ENCODE measurements around the gene C1QTNF8. TPM values are rescaled to one million over a fixed set of nuclear protein-coding genes. Genes with fewer than 3 reads are reported as not detected.

Gene C1QTNF8
- total and polyA plus RNA-seq, 2 of the 13 experiments (the other 11 are each of a cell fraction or from before 2014, with no cell fraction given), result 0.09 TPM; not detected in 1

- no peak for TF ChIP-seq ZNF407 (CRISPR knock-in tag; IDR thresholded peaks at IDR 0.05; ENCODE audit: not compliant biosample characterization)
- no peak for TF ChIP-seq SKI (IDR thresholded peaks at IDR 0.05; ENCODE audit: partially characterized antibody)
- TF ChIP-seq HNRNPLL (IDR thresholded peaks at IDR 0.05; ENCODE audit: low read depth, low read length, poor library complexity, severe bottlenecking), result no peak
- TF ChIP-seq SNAPC2 (CRISPR knock-in tag; IDR thresholded peaks at IDR 0.05), result no peak
- peak; percentile 89 for TF ChIP-seq MEF2D (CRISPR knock-in tag; IDR thresholded peaks at IDR 0.05)
- no peak; the same call in 1 of the 2 replicates for TF ChIP-seq CREM (IDR thresholded peaks at IDR 0.05)
- no peak for TF ChIP-seq CREM (CRISPR knock-in tag; IDR thresholded peaks at IDR 0.05)
- no peak for TF ChIP-seq SCMH1 (CRISPR knock-in tag; IDR thresholded peaks at IDR 0.05; ENCODE audit: borderline replicate concordance)
- no peak for TF ChIP-seq GLI4 (CRISPR knock-in tag; IDR thresholded peaks at IDR 0.05; ENCODE audit: borderline replicate concordance)
- no peak for TF ChIP-seq RFX1 (IDR thresholded peaks at IDR 0.05)
- no peak for TF ChIP-seq RBM39 (IDR thresholded peaks at IDR 0.05; ENCODE audit: low read depth, low read length, poor library complexity, severe bottlenecking)
- no peak for TF ChIP-seq CERS6 (CRISPR knock-in tag; IDR thresholded peaks at IDR 0.05)
- TF ChIP-seq ZNF260 (CRISPR knock-in tag; IDR thresholded peaks at IDR 0.05; ENCODE audit: borderline replicate concordance, low read depth), result no peak
- no peak for TF ChIP-seq TSC22D2 (CRISPR knock-in tag; IDR thresholded peaks at IDR 0.05; ENCODE audit: borderline replicate concordance)
- no peak for TF ChIP-seq ZNF574 (CRISPR knock-in tag; IDR thresholded peaks at IDR 0.05)
- no peak for TF ChIP-seq ZNF34 (CRISPR knock-in tag; IDR thresholded peaks at IDR 0.05; ENCODE audit: borderline replicate concordance)
- TF ChIP-seq ZNF549 (CRISPR knock-in tag; IDR thresholded peaks at IDR 0.05), result no peak
Observed at GRCh38 chr16:1090620-1091587, 5.1 kb downstream of the C1QTNF8 start (continued).
